ENCODE data around the gene CEP72.

DNA sequence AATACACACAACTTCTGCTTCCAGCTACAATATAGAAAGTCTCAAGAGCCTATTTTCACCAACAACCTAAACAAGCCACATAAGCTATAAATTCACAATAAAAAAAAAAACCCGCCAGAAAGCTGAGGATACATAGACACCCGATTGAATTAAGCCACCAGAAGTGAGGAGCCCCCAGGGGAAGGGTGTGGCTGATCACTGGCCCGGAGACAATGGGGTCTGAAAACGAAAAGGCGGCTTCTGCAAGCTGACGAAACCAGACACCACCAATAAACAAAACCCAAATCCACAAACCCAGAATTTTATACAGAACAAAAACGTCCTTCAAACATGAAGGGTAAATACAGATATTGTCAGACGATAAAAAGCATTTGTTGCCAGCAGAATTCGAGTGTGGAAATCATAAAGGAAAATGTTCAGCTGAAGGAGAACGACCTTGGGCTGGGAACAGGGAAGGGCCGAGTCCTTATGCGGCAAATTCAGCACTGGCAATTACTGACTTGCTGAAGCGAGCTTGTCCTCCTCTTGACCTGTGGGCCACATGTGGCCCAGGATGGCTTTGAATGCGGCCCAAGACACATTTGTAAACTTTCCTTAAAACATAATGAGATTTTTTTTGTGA is 39.6 kb upstream of the CEP72 start:
- TF ChIP-seq POLR2A (IDR thresholded peaks at IDR 0.05; ENCODE audit: low read length) (no peak), GATA1 (IDR thresholded peaks at IDR 0.05; ENCODE audit: low read depth, low read length) (no peak)
